Skeletal muscle cell (primary cell): ENCODE results near the gene B3GNT2.

Experiments
- DNase-seq: peaks from one replicate; pipeline ENCODE4 v3.0.0-alpha.2; 2010; ENCODE audit warnings: low read depth
- H3K4me3 ChIP-seq: 2 replicates; pipeline ENCODE4 v1.5.1; 2011; ENCODE audit warnings: low read depth, mild to moderate bottlenecking, control low read depth, low read length, moderate library complexity

The B3GNT2 gene

GRCh38 chr2:62270728-62271127, 74.8 kb downstream of the B3GNT2 start:
- no peak for DNase-seq

More at GRCh38 chr2:62270728-62271127, 74.8 kb downstream of the B3GNT2 start:
- no peak overlapping the region for H3K4me3 ChIP-seq
